DMS53 (cell line): ENCODE measurements around the gene ARG2.
A peak's percentile ranks its signal among the peaks of the same experiment; 100 is the strongest.

ENCODE experiments used
- DNase-seq: peaks from one replicate; lab custom pipeline; 2025; lab: John Stamatoyannopoulos, UW

ARG2 gene

GRCh38 chr14:67683842-67684241, 64.1 kb downstream of the ARG2 start:
- no peak for DNase-seq

DNA sequence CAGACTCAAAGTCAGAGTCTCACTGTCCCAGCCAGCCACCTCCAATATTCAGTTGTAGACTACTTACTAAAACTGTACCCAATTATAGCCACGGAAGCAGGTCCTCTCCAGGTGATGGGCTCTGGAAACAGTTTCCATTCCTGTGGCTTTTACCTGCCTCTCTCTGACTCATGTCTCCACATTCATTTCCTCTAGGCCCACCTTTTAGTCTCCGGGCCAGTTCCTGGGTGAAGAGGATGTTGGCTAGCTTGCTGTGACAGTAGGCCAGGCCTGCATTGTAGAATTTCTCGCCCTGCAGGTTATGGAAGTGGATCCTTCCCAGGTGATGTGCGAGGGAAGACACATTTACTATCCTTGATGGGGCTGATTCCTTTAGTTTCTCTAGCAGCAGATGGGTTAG, 70.3 kb downstream of the ARG2 start:
- no peak for DNase-seq

DNA sequence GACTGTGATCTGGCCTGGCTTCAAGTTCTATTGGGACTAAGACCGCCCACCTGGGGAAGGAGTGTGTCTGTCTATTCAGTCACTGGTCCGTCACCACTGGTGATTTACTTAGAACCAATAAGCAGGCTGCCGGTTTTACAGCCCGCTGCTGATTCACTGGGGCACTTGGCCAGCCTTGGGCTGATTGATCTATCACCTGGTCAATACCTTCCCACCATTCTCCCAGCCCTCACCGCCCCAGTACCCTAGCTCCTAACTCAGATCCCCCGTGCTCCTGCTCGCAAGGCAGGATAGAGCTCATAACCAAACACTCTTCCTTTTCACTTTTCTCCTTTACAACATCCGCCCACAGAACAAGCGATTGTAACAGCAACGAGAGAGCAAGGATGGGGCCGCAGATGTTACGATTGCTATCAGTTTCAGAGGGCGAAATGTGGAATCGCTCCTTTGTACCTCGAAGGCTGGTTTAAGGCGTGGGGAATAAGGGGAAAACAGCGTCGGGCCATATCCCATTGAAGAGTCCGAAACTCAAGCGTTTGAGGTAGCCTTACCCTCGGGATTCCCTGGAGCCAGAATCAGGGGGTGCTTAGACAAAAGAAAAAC, 75.2 kb downstream of the ARG2 start:
- DNase-seq, result peak; percentile 93

GRCh38 chr14:67695394-67695949, 75.8 kb downstream of the ARG2 start, which contains the start of gene RDH11:
Gene RDH11 (minus strand): TSS chr14:67695764. CDS start chr14:67695703, 61 bp downstream.
- peak; percentile 93 for DNase-seq

DNA sequence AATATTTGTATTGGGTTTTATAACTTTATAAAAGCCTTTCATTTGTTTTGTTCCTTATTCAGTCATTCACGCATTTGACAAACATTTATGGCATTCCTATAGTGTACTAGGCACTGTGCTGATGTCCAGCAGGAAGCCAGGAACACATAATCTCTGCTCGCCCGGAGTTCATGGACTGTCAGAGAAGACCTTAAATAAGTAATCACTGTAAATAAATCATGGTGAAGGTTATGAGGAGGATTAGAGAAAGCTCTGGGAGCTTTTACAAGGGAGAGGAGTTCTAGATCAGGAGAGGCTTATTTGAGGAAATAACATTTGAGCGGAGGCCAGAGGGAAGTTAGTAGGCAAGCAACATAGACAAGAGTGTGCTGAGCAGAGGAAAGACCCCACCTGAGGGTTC, 77.3 kb downstream of the ARG2 start:
- no peak for DNase-seq

GRCh38 chr14:67698179-67698578, 78.5 kb downstream of the ARG2 start:
- no peak for DNase-seq
